ENCODE results near the gene SH3BP5L.

DNA sequence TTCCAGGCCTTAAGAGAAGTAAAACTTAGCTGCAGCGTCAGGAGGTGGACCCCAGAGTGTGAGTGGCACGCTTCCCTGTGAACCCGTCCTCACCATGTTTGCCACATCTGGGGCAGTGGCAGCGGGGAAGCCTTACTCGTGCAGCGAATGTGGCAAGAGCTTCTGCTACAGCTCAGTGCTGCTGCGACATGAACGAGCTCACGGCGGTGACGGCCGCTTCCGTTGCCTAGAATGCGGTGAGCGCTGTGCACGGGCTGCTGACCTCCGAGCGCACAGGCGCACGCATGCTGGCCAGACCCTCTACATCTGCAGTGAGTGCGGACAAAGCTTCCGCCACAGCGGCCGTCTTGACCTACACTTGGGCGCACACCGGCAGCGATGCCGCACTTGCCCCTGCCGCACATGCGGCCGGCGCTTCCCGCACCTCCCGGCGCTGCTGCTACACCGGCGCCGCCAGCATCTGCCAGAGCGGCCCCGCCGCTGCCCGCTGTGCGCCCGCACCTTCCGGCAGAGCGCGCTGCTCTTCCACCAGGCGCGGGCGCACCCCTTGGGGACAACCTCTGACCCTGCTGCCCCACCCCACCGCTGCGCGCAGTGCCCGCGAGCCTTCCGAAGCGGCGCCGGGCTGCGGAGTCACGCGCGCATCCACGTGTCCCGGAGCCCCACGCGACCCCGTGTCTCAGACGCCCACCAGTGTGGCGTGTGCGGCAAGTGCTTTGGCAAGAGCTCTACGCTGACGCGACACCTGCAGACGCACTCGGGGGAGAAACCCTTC, 21.7 kb upstream of the SH3BP5L start:
- TF ChIP-seq, protein P1, sequence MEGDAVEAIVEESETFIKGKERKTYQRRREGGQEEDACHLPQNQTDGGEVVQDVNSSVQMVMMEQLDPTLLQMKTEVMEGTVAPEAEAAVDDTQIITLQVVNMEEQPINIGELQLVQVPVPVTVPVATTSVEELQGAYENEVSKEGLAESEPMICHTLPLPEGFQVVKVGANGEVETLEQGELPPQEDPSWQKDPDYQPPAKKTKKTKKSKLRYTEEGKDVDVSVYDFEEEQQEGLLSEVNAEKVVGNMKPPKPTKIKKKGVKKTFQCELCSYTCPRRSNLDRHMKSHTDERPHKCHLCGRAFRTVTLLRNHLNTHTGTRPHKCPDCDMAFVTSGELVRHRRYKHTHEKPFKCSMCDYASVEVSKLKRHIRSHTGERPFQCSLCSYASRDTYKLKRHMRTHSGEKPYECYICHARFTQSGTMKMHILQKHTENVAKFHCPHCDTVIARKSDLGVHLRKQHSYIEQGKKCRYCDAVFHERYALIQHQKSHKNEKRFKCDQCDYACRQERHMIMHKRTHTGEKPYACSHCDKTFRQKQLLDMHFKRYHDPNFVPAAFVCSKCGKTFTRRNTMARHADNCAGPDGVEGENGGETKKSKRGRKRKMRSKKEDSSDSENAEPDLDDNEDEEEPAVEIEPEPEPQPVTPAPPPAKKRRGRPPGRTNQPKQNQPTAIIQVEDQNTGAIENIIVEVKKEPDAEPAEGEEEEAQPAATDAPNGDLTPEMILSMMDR (IDR thresholded peaks at IDR 0.05) = no peak
- TF ChIP-seq POLR2A (IDR thresholded peaks at IDR 0.05) = no peak
